HG03565 (cell line): Measurements from ENCODE around the gene OTUB1.

Experiments
- ATAC-seq: cut with Tn5 transposase; IDR thresholded peaks from one replicate; pipeline ENCODE4 v1.9.1; 2021; ENCODE audit warnings: mild to moderate bottlenecking, moderate library complexity; ENCODE audit not compliant: unreplicated experiment

The OTUB1 gene

GRCh38 chr11:64022125-64022784, 36.0 kb downstream of the OTUB1 start:
- no peak for ATAC-seq

GRCh38 chr11:64023712-64024710, 37.8 kb downstream of the OTUB1 start:
- no peak for ATAC-seq

- no peak for ATAC-seq
Measured at GRCh38 chr11:64025205-64025604, 39.0 kb downstream of the OTUB1 start.

- ATAC-seq = no peak
Measured at GRCh38 chr11:64026575-64027205, 40.5 kb downstream of the OTUB1 start.

GRCh38 chr11:64027651-64028397, 41.6 kb downstream of the OTUB1 start:
- ATAC-seq = no peak

GRCh38 chr11:64028398-64029115, 42.3 kb downstream of the OTUB1 start:
- ATAC-seq = no peak

- no peak for ATAC-seq
Measured at GRCh38 chr11:64029773-64030172, 43.5 kb downstream of the OTUB1 start.

- ATAC-seq = no peak
Measured at GRCh38 chr11:64031001-64031400, 44.8 kb downstream of the OTUB1 start.

GRCh38 chr11:64032050-64032449, 45.8 kb downstream of the OTUB1 start:
- no peak for ATAC-seq

- no peak for ATAC-seq
Measured at GRCh38 chr11:64034411-64034811, 48.2 kb downstream of the OTUB1 start.

- ATAC-seq = no peak
Measured at GRCh38 chr11:64035081-64035524, 48.9 kb downstream of the OTUB1 start.

- no peak for ATAC-seq
Measured at GRCh38 chr11:64035576-64035975, 49.3 kb downstream of the OTUB1 start, which contains the start of gene FLRT1. Gene FLRT1 (plus strand): TSS chr11:64035931. CDS start chr11:64116268, 80,337 bp downstream.

GRCh38 chr11:64036087-64037026, 50.1 kb downstream of the OTUB1 start:
- no peak for ATAC-seq

GRCh38 chr11:64037027-64037634, 50.9 kb downstream of the OTUB1 start:
- no peak for ATAC-seq

- ATAC-seq = no peak
Measured at GRCh38 chr11:64038500-64038899, 52.3 kb downstream of the OTUB1 start.

- ATAC-seq = no peak
Measured at GRCh38 chr11:64039012-64039665, 52.9 kb downstream of the OTUB1 start.

- ATAC-seq = no peak
Measured at GRCh38 chr11:64040684-64041322, 54.6 kb downstream of the OTUB1 start.
